ENCODE results near the gene EXOC4. TPM values are rescaled to one million over a fixed set of nuclear protein-coding genes. Genes with fewer than 3 reads are reported as not detected.

The EXOC4 gene
- total RNA-seq, 3 donors from 2014 or later = 63.9 to 90.2 (median 89.5) TPM

DNA sequence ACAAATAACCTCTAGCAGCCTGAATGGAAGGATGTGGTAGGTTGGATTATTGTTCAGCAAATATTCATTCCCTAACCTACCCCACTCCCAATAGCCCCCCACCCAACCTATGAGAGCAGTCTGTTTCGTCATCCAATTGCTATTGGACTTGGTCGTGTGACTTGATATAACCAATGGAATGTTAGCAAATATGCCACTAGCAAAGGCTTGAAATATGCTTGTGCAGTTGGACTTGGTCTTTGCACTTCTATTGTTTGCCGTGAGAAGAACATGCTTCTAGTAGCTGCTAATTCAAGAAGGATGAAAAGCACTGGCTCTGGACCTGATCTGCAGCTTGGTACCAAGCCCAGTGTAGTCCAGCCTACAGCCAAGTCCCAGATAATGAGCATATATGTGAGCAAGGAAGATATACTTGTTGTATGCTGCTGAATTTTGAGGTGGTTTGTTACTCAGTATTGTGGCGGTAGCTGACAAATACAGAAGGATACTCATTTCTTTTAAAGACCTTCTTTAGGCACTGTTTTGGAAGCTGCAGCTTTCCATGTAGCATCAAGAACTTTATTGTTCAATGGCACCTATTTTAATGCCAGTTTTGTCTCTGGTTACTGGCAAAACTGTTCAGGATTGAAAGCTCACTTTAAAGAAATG lies 180.4 kb downstream of the EXOC4 start:
- H3K4me3 ChIP-seq = no peak overlapping the region
- DNase-seq (no peak), ATAC-seq (no peak)
- no peaks in the 10 kb centered on the region for H3K9me3 ChIP-seq
- no peaks in the 10 kb centered on the region for H3K4me1 ChIP-seq (ENCODE audit: low read depth)
- no peaks in the 10 kb centered on the region for H3K36me3 ChIP-seq (ENCODE audit: low read depth)
- intact Hi-C loops (cut with DNase I, micrococcal nuclease) = no loop called here
- TF ChIP-seq, protein P1, sequence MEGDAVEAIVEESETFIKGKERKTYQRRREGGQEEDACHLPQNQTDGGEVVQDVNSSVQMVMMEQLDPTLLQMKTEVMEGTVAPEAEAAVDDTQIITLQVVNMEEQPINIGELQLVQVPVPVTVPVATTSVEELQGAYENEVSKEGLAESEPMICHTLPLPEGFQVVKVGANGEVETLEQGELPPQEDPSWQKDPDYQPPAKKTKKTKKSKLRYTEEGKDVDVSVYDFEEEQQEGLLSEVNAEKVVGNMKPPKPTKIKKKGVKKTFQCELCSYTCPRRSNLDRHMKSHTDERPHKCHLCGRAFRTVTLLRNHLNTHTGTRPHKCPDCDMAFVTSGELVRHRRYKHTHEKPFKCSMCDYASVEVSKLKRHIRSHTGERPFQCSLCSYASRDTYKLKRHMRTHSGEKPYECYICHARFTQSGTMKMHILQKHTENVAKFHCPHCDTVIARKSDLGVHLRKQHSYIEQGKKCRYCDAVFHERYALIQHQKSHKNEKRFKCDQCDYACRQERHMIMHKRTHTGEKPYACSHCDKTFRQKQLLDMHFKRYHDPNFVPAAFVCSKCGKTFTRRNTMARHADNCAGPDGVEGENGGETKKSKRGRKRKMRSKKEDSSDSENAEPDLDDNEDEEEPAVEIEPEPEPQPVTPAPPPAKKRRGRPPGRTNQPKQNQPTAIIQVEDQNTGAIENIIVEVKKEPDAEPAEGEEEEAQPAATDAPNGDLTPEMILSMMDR (IDR thresholded peaks at IDR 0.05) = no peak

GRCh38 chr7:133434246-133434865 lies 181.5 kb downstream of the EXOC4 start:
- intact Hi-C loops (cut with DNase I, micrococcal nuclease) = no loop called here
- DNase-seq (no peak), ATAC-seq (no peak)

GRCh38 chr7:133436014-133436428 lies 183.1 kb downstream of the EXOC4 start:
- no peaks in the 10 kb centered on the region for H3K36me3 ChIP-seq (ENCODE audit: low read depth)
- H3K9me3 ChIP-seq = no peaks in the 10 kb centered on the region
- no peak for ATAC-seq
- TF ChIP-seq, protein P1 (IDR thresholded peaks at IDR 0.05) = no peak
- intact Hi-C loops (cut with DNase I, micrococcal nuclease) = no loop called here
- H3K4me3 ChIP-seq = no peak overlapping the region
- no peaks in the 10 kb centered on the region for H3K4me1 ChIP-seq (ENCODE audit: low read depth)
- DNase-seq = no peak

More at GRCh38 chr7:133434246-133434865, 181.5 kb downstream of the EXOC4 start:
- Histone ChIP-seq H3K9me3 (no peaks in the 10 kb centered on the region), H3K4me3 (no peak overlapping the region), H3K4me1 (ENCODE audit: low read depth) (no peaks in the 10 kb centered on the region), H3K36me3 (ENCODE audit: low read depth) (no peaks in the 10 kb centered on the region)
- TF ChIP-seq, protein P1 (IDR thresholded peaks at IDR 0.05) = no peak

DNA sequence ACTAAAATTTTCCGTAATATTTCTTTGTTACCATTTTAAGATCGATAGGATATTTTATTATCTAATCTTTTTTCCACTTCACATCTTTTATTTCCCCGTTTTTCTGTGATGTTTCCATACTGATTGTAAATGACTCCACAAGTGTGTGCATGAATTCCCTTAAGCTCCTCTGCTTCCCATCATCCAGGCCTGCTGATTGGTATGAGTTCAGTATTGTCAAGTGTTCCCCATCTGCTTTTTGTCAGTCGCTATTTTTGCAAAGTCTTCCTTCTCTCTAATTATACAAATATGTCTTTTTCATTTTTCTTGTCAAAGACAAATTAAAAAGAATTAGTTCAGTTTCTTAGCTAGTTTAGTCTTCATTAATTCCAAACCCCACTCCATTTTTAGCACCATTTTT lies 184.7 kb downstream of the EXOC4 start:
- H3K36me3 ChIP-seq (ENCODE audit: low read depth) = no peaks in the 10 kb centered on the region
- ATAC-seq (no peak), DNase-seq (no peak)
- H3K4me1 ChIP-seq (ENCODE audit: low read depth) = no peaks in the 10 kb centered on the region
- intact Hi-C loops (cut with DNase I, micrococcal nuclease) = no loop called here
- no peaks in the 10 kb centered on the region for H3K9me3 ChIP-seq
- H3K4me3 ChIP-seq = no peak overlapping the region
- TF ChIP-seq, protein P1 (IDR thresholded peaks at IDR 0.05) = no peak

- H3K4me3 ChIP-seq = no peak overlapping the region
- intact Hi-C loops (cut with DNase I, micrococcal nuclease) = no loop called here
- H3K4me1 ChIP-seq (ENCODE audit: low read depth) = no peaks in the 10 kb centered on the region
- no peaks in the 10 kb centered on the region for H3K9me3 ChIP-seq
- TF ChIP-seq, protein P1 (IDR thresholded peaks at IDR 0.05) = no peak
- DNase-seq = no peak
- no peaks in the 10 kb centered on the region for H3K36me3 ChIP-seq (ENCODE audit: low read depth)
- ATAC-seq = no peak
Observed at GRCh38 chr7:133442818-133443217, 189.9 kb downstream of the EXOC4 start.

Measured in mucosa of descending colon (tissue), 3 donors.